GM23248 (cell line): ENCODE data around the gene PTK7.

Source experiments
- EZH2 ChIP-seq: fragments of 200-600 bp; sonication (generic); IDR thresholded peaks from 2 replicates; pipeline ENCODE4 v1.6.1; 2018; ENCODE audit warnings: antibody characterized with exemption, mild to moderate bottlenecking; ENCODE audit not compliant: insufficient read depth, poor library complexity, severe bottlenecking
- EZH2phosphoT487 ChIP-seq: fragments of 200-600 bp; sonication (generic); IDR thresholded peaks from 2 replicates; pipeline ENCODE4 v1.6.1; 2018; ENCODE audit warnings: antibody characterized with exemption, moderate library complexity, mild to moderate bottlenecking, low read depth; ENCODE audit not compliant: insufficient read depth

GRCh38 chr6:43074847-43075669 lies 1.1 kb upstream of the PTK7 start:
- TF ChIP-seq EZH2phosphoT487 (no peak), EZH2 (no peak)
